NB4 (cell line): ENCODE data around the gene HELB.

Source experiments
- DNase-seq: peaks from one replicate; pipeline ENCODE4 v3.0.0; 2010; ENCODE audit warnings: low read depth
- H3K4me3 ChIP-seq: one replicate; pipeline ENCODE4 v1.5.1; 2011; ENCODE audit warnings: mild to moderate bottlenecking, low read depth, low read length, moderate library complexity
- MYC ChIP-seq: IDR thresholded peaks from 2 replicates; pipeline ENCODE4 v1.6.1; 2011; ENCODE audit warnings: low read depth, low read length
- POLR2A ChIP-seq: IDR thresholded peaks from 2 replicates; pipeline ENCODE4 v1.6.1; 2011; ENCODE audit warnings: mild to moderate bottlenecking; ENCODE audit not compliant: insufficient read length; ENCODE audit errors: extremely low read depth
- TF ChIP-seq, protein P1 (sequence below): IDR thresholded peaks from one replicate; pipeline ENCODE4 v1.5.1; 2012; ENCODE audit warnings: low read depth, low read length
- TF ChIP-seq, protein P2 (sequence below): IDR thresholded peaks from 2 replicates; pipeline ENCODE4 v1.6.1; 2011; ENCODE audit warnings: low read depth, low read length

HELB gene

DNA sequence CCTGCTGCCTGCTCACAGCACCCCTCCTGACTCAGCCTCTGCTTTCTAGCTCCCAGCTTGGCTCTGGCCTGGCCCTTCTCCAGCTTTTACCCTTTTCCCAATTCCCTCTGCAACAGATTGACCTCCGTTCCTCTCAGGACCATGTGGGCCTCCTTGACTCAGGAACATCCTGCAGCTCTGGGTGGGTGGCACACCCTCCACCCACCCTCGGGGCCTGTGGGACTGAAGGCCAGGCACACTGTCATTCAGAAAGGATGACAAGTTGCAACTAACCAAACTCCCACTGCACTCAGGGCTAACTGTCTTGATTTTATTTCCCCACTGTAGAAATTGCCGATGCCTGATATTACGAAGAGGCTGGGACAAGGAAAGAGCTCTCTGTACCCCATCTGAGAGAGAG, 59.4 kb downstream of the HELB start:
- no peak for DNase-seq
- H3K4me3 ChIP-seq = no peak overlapping the region
- TF ChIP-seq POLR2A = no peak
- TF ChIP-seq, protein P1, sequence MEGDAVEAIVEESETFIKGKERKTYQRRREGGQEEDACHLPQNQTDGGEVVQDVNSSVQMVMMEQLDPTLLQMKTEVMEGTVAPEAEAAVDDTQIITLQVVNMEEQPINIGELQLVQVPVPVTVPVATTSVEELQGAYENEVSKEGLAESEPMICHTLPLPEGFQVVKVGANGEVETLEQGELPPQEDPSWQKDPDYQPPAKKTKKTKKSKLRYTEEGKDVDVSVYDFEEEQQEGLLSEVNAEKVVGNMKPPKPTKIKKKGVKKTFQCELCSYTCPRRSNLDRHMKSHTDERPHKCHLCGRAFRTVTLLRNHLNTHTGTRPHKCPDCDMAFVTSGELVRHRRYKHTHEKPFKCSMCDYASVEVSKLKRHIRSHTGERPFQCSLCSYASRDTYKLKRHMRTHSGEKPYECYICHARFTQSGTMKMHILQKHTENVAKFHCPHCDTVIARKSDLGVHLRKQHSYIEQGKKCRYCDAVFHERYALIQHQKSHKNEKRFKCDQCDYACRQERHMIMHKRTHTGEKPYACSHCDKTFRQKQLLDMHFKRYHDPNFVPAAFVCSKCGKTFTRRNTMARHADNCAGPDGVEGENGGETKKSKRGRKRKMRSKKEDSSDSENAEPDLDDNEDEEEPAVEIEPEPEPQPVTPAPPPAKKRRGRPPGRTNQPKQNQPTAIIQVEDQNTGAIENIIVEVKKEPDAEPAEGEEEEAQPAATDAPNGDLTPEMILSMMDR = no peak
- TF ChIP-seq, protein P2, sequence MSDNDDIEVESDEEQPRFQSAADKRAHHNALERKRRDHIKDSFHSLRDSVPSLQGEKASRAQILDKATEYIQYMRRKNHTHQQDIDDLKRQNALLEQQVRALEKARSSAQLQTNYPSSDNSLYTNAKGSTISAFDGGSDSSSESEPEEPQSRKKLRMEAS = no peak
- no peak for TF ChIP-seq MYC

DNA sequence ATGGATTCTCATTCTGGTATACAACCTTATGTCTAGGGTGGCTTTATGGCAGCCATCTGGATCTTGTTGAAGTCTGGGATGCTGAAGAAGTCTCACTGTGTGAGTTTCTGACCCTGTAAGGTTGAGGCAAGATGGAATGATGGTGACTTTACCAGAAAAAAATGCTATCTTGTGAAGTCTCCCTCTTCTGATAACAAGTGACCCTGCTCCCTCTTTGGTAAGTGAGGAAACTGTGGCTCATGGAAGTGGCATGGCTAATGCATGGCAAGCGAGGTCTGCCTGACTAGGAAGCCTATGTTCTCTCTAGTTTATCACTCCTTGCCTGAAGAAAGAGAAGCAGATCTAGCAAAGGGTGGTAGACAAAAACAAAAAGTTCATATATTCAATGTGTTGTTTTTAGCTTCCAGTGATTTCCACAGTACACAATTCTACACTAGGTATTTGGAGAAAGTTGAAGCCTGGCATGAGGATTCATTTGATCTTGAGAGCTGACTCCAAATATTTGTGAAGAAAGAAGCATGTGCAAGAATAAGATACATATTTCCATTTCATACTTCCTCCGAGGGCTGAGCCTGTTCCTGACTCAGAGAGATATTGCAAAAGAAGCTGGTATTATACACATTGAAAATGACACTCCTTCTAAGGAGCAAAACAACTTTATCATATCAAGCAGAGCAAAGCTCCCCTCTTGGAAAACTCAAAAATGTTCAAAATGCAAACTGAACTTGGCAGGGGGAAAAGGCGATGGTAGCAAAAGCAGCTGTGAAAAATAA, 63.6 kb downstream of the HELB start:
- peak; percentile 39 for DNase-seq
- H3K4me3 ChIP-seq = no peak overlapping the region
- TF ChIP-seq, protein P1 = no peak
- TF ChIP-seq, protein P2 = 0 out of 2 replicates have a peak, but pooled peaks have one; percentile 17
- TF ChIP-seq POLR2A (no peak), MYC (0 out of 2 replicates have a peak, but pooled peaks have one; percentile 17)

DNA sequence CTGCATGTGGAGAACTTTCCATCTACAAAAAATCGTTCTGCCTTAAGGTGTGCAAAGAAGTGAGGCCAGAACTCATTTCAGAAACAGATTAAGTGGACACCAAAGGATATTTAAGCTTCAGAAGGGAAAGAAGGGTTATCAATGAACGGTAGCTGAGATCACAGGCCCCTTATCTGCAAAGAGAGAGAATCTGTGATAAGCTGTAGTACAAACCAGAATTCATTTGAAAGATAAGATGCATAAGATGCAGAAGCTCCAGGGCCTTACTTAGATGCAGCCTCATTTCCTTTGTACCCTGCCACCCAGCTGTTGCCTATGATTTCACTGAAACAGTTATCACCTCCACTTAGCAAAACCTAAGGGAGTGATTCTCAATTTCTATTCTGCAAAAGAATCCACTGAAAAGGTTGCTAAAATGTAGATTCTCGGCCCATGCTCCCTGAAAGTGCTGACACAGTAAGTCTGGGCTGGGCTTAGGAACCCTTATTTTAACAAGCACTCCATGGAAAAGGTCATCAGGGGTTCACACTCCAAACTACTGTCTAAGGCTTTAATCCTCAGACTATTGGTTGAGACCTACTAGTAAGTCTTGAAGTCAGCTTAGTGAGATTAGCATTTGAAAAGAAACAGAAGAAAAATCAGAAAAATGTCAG, 64.8 kb downstream of the HELB start:
- DNase-seq = no peak
- TF ChIP-seq, protein P2 = no peak
- no peak for TF ChIP-seq POLR2A
- no peak overlapping the region for H3K4me3 ChIP-seq

DNA sequence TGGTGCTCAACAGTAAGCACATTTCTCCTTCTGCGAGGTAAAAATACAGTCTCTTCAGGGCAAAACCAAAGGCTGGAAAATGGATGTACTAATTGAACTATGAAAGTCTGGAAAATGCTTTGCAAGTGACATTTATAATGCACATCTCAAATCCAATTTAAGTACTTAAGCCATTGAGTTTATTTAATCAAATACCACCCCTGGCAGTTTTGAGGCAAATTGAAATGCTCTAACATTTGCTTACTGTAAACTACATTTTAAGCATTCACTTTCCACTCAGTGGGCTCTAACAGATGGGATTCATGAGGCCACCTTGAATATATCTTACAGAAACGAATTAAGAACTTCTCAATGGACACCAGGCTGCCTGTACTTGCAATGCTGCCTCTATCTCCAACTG, 69.7 kb downstream of the HELB start:
- DNase-seq = no peak
- TF ChIP-seq MYC = no peak
- TF ChIP-seq, protein P2 = no peak
- TF ChIP-seq, protein P1 = no peak
- TF ChIP-seq POLR2A = no peak

DNA sequence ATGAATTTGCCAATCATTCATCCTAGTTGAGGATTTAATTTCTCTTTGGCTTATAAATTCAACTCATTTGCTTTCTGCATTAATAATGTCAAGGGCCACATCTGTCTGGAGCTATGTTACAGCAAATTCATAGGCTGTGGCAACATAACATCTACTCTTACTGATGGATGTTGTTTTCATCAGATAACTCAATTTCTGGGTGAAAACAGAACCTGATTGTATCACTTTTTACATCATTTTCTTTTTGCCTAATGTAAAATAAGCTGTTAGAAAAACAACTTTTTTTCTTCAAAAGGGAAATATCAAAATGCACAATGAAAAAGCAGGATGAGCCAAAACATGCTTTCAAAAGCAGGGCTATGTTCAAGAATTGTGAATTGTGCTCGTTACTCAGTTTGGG, 73.3 kb downstream of the HELB start:
- no peak for DNase-seq
- H3K4me3 ChIP-seq = no peak overlapping the region
- TF ChIP-seq MYC (no peak), POLR2A (no peak)
- TF ChIP-seq, protein P1 = no peak
- TF ChIP-seq, protein P2 = no peak

More for the DNA sequence above, 69.7 kb downstream of the HELB start:
- H3K4me3 ChIP-seq = no peak overlapping the region

DNA sequence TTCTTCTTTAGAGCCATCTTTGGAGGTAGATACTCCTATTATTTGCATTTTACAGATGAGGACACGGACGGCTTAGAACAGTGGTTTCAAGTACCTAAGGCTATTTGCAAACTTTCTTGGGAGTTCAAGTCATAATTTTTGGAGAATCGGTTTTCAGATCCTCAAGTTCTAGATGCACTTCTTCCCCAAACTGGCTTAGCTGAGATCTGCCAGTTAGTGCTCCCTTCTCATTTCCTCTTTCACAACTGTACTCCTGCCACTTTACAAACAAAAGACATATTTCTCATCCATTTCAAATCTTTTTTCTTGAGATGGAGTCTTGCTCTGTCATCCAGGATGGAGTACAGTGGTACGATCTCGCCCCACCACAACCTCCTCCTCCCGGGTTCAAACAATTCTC, 77.3 kb downstream of the HELB start:
- TF ChIP-seq, protein P2 = no peak
- TF ChIP-seq, protein P1 = no peak
- TF ChIP-seq POLR2A (no peak), MYC (no peak)
- DNase-seq = peak; percentile 40
- no peak overlapping the region for H3K4me3 ChIP-seq
